CD4-positive, alpha-beta T cell treated with Interleukin-12 subunit alpha and Interleukin-12 subunit beta, for 1 hour (primary cell): ENCODE results near the gene IRF5.
"Not testable (repeated sequence)": the region's sequence is repeated elsewhere in the genome, so short reads cannot be mapped to it uniquely, and the experiment has no call there.

ENCODE experiments used
- DNase-seq: peaks from one replicate; pipeline ENCODE4 v3.0.0-alpha.2; 2020

The IRF5 gene

DNA sequence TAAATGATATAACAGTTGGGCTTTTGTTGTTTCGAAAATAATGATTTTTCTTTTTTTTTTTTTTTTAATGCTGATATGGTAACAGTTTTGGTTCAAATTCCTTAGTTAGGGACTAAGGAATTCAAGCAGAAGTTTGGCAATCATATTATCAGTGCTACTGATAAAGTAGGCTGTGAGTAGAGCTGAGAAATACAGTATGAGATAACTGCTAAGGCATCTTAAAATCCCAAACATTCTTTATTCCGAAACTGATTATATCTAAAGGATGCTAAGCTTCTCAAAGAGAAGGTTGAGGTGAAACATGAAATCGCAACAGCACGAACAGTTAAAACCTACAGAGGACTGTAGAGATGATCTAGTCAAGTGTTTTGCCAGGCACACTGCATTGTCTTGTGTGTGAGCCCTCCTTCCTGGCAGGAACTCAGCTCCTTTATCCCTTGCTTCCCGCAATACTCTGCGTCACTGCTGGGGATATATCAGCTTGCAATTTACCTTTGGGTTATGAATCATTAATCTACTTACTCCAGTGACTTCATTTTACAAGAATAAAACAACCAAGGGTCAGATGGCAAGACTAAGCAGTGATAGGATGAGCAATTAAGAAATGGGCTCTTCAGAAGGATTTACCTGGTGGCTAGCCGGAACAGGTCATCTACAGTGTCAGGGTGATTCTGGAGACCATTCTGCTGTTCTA is 36.7 kb downstream of the IRF5 start:
- DNase-seq: no peak

DNA sequence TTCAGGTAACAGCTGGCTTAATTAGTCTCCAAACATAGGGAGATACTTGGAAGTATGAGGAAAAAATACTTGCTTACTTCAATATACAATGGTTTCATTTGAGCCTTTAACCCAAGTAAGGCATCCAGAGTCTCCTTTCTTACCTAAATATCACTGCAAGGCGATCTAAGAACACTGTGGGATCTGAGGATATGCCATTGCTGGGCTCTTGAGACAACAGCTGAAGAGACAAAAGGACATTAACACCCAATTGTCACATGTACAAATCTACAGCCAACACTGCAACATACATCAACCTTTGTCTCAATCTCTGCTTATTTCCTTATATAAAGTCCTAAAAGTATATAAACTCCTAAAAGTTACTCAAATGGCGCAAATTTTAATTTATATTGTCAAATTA is 44.4 kb downstream of the IRF5 start:
- DNase-seq: no peak

GRCh38 chr7:128985660-128986059 is 47.9 kb downstream of the IRF5 start:
- DNase-seq: no peak

DNA sequence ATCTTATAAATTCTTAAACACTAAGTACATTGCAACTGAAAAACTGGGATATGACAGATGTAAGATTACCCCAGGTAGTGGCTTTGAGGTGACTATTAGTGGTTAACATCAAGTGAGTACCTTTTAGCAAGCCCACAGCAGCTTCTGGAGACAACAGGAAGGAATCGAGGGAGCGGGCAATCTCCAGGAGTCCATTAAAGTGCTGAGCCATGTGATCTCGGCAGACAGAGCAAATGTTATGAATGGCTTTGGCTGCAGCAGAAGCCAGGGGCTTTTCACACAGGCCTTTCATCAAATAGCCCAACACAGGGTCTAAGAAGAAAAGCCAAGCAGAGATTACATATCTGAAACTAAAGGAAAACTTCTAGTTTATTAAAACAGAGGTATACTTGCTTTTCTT is 48.9 kb downstream of the IRF5 start:
- no peak for DNase-seq

DNA sequence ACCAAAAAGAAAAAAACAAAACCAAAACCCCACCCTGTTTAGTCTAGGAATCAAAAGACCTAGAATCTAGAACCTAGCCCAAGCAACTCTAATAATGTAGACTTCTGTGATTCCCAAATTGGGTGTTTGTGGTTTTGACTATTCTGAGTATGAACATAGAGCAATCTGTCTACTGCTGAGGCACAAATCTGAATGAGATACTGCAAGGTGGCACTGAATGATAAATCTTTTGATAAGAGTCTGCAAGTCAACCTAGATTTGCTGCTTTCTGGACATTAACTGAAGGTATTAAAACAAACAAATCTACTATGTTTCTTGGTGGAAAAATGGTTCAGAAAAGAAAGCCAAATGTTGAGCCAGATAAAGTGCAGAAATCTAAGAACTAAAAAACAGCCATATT is 50.6 kb downstream of the IRF5 start:
- no peak for DNase-seq

- no peak for DNase-seq
These were observed 52.2 kb downstream of the IRF5 start for GRCh38 chr7:128989961-128990360.

GRCh38 chr7:128993419-128993818 is 55.7 kb downstream of the IRF5 start:
- DNase-seq: no peak

GRCh38 chr7:128994560-128994959 is 56.8 kb downstream of the IRF5 start:
- DNase-seq: not testable (repeated sequence)

GRCh38 chr7:128997181-128997580 is 59.5 kb downstream of the IRF5 start:
- DNase-seq: no peak
